ENCODE measurements around the gene PLXNA2.

- TF ChIP-seq CTCF (IDR thresholded peaks at IDR 0.05) = no peak
- TF ChIP-seq POLR2A (IDR thresholded peaks at IDR 0.05) = no peak
Measured at GRCh38 chr1:208235982-208236761, 8.0 kb downstream of the PLXNA2 start.
